ENCODE results near the gene PDE11A. TPM values are rescaled to one million over a fixed set of nuclear protein-coding genes. Genes with fewer than 3 reads are reported as not detected.

PDE11A gene
- total RNA-seq, 1 donor from 2014 or later = 2.0 TPM

DNA sequence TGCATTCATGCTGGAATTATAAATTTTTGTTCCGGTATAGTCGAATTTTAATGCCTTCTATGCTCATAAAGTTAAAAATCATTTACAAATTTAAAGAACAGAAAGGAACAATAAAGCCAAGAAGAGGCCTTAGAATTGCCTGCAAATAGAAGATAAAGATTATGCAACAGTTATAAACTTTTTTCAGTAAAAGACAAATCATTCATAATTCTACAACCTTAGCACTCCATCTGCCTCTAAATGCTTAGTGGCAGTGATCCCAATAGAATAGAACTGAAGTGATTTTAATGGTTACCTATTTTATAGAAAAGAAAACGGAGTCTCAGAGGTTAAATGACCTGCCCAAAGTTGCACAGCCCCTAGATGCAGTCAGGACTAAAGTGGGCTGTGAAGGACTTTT lies 468.8 kb downstream of the PDE11A start:
- TF ChIP-seq, protein P1, sequence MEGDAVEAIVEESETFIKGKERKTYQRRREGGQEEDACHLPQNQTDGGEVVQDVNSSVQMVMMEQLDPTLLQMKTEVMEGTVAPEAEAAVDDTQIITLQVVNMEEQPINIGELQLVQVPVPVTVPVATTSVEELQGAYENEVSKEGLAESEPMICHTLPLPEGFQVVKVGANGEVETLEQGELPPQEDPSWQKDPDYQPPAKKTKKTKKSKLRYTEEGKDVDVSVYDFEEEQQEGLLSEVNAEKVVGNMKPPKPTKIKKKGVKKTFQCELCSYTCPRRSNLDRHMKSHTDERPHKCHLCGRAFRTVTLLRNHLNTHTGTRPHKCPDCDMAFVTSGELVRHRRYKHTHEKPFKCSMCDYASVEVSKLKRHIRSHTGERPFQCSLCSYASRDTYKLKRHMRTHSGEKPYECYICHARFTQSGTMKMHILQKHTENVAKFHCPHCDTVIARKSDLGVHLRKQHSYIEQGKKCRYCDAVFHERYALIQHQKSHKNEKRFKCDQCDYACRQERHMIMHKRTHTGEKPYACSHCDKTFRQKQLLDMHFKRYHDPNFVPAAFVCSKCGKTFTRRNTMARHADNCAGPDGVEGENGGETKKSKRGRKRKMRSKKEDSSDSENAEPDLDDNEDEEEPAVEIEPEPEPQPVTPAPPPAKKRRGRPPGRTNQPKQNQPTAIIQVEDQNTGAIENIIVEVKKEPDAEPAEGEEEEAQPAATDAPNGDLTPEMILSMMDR (conservative IDR thresholded peaks at IDR 0.05) = no peak
- Mint-ChIP-seq H3K36me3 (peaks cover 3% of the 10 kb centered on the region), H3K9me3 (no peaks in the 10 kb centered on the region)

DNA sequence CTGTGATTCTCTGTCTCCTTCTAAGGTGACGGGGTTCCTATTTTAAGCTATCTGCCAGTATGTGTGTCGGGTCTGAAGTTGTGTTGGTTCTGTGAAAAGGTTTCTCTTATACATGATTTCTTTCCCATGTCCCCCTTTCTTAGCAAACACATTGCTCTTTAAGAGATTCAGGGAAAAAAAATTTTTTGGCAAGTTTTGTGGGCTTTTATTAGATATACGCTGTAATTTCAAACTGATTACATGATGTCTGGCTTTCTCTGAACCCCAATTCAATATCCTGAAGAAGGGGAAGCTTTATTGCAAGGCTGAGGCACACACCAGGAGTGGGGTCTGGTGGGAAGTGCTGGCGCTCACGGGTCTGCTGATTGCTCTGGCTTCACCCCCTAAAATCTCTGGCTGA lies 469.4 kb downstream of the PDE11A start:
- no peaks in the 10 kb centered on the region for H3K27me3 Mint-ChIP-seq
- no peak overlapping the region for H3K27ac Mint-ChIP-seq
- no peak for DNase-seq (ENCODE audit: extremely low spot score, unreplicated experiment)
- TF ChIP-seq, protein P1 (conservative IDR thresholded peaks at IDR 0.05) = no peak
- H3K4me3 Mint-ChIP-seq = peak overlapping the region; percentile 10
- H3K36me3 Mint-ChIP-seq = peaks cover 3% of the 10 kb centered on the region
- peaks cover 57% of the 10 kb centered on the region for H3K4me1 Mint-ChIP-seq (ENCODE audit: unreplicated experiment)
- no peaks in the 10 kb centered on the region for H3K9me3 Mint-ChIP-seq

More for the DNA sequence above, 468.8 kb downstream of the PDE11A start:
- H3K4me1 Mint-ChIP-seq (ENCODE audit: unreplicated experiment) = peaks cover 51% of the 10 kb centered on the region
- no peaks in the 10 kb centered on the region for H3K27me3 Mint-ChIP-seq
- H3K4me3 Mint-ChIP-seq = no peak overlapping the region
- H3K27ac Mint-ChIP-seq = no peak overlapping the region
- no peak for DNase-seq (ENCODE audit: extremely low spot score, unreplicated experiment)

DNA sequence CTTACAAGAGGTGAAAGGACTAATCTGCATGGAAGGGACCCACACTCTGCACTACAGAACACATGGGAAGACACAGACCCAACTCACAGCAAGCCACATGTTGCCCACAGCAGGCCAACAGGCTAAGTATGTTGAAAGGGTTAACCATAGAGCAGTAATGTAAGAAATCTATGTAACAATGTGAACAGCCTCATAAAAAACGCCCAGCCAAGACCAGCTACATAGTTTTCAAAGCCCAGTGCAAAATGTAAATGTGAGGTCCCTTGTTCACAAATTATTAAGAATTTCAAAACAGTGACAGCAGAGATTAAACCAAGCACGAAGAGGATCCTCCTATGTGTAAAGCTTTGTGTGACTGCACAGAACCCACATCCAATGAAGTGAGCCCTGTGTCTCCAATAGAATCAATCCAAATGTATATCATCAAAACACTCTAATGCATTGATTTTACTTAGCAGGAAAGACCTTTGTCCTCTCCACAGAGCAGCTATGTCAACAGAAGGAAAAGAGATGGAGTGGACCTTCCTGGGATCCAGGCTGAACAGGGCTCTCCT lies 469.9 kb downstream of the PDE11A start:
- Mint-ChIP-seq H3K27ac (no peak overlapping the region), H3K4me1 (ENCODE audit: unreplicated experiment) (peaks cover 60% of the 10 kb centered on the region)
- DNase-seq (ENCODE audit: extremely low spot score, unreplicated experiment) = no peak

DNA sequence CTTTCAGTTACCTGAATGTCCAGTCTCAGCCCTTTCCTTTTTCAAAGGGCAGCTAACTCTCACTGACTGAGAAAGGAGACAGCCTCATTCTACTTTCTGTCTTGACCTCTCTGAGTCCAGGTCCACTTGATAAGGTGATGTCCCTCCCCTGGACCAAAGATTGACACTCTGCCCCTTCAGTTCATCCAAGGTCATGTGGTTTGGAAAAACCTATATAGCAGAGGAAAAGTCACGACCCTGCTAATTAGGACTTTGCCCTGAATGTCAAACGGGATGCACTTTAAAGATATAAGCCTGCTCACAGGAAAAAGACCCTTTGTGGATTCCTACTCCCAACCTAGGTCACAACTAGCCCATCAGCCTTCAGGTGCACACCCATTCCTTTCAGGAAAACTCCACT lies 471.7 kb downstream of the PDE11A start:
- Mint-ChIP-seq H3K4me1 (ENCODE audit: unreplicated experiment) (peaks cover 51% of the 10 kb centered on the region), H3K4me3 (no peak overlapping the region), H3K9me3 (no peaks in the 10 kb centered on the region), H3K27ac (no peak overlapping the region), H3K36me3 (no peaks in the 10 kb centered on the region), H3K27me3 (no peaks in the 10 kb centered on the region)
- TF ChIP-seq, protein P1 (conservative IDR thresholded peaks at IDR 0.05) = no peak
- no peak for DNase-seq (ENCODE audit: extremely low spot score, unreplicated experiment)

More for the DNA sequence above, 469.9 kb downstream of the PDE11A start:
- no peaks in the 10 kb centered on the region for H3K27me3 Mint-ChIP-seq
- H3K4me3 Mint-ChIP-seq = peak overlapping the region; percentile 10
- peaks cover 2% of the 10 kb centered on the region for H3K36me3 Mint-ChIP-seq
- TF ChIP-seq, protein P1 (conservative IDR thresholded peaks at IDR 0.05) = no peak
- H3K9me3 Mint-ChIP-seq = no peaks in the 10 kb centered on the region

DNA sequence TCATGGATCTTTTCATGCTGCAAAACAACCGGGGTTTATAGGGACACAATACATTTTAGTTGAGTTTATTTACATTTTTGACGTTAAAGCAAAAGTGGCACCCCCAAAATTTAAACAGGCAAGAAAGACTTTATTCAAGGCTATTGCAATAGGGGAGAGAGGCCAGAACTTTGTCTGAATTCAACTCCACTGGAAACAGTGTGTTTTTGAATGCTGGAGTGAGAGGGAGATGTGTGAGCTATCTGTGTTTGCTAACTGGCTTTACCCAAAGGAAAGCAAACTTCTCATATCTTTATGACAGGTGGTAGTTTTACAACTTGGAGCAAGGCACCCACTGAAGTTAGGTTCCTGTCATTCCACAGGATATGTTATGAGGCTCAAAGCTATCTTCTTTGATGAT lies 472.6 kb downstream of the PDE11A start:
- Mint-ChIP-seq H3K4me1 (ENCODE audit: unreplicated experiment) (peaks cover 46% of the 10 kb centered on the region), H3K27me3 (no peaks in the 10 kb centered on the region), H3K4me3 (no peak overlapping the region), H3K9me3 (no peaks in the 10 kb centered on the region), H3K27ac (no peak overlapping the region), H3K36me3 (no peaks in the 10 kb centered on the region)
- TF ChIP-seq, protein P1 (conservative IDR thresholded peaks at IDR 0.05) = no peak
- DNase-seq (ENCODE audit: extremely low spot score, unreplicated experiment) = no peak

Data from type B pancreatic cell (in vitro differentiated cells).